ENCODE measurements around the gene LYPD6B. TPM values are rescaled to one million over a fixed set of nuclear protein-coding genes. Genes with fewer than 3 reads are reported as not detected.

LYPD6B gene
- total and polyA plus RNA-seq, 2 experiments from 2014 or later = 1.7 to 3.6 TPM

DNA sequence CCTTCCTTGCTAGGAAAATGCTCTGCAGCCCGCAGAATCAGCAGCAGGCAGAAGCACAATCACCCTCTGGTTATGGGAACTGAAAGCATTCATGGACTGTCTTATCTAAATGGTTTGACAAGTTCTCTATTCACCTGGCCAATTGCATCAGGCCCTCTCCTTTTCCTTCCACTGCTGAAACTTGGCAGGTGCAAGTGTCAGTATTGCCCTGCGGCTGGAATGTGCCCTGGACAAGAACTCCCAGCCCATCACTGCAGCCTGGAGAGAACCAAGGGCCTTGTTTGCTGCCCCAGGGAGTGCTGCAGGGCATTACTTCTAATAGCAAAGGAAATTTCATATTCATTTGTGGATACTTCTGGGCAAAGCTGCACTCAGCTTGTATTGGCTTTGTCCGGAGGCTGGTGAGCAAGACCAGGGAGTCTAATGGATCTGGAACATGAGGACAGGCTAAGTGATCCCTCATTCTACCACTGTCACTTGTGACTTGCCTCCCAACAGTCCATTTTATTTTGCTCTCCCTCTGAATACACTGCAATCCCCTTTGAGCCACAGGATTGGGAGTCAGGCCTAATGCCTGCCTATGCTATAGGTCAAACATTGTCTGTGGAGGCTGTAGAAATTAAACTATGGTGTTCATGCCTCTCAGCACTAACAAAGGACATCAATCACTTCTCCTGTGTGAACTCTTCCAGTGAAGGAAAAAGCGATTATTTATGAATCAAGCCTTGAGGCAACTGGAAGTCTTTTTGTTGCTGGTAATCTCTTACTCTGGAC lies 116.9 kb downstream of the LYPD6B start:
- Mint-ChIP-seq H3K9me3 (no peaks in the 10 kb centered on the region; the same call in 2 of the 3 replicates), H3K27ac (no peak overlapping the region), H3K4me3 (no peak overlapping the region), H3K36me3 (ENCODE audit: low read depth) (no peaks in the 10 kb centered on the region), H3K4me1 (peaks cover 24% of the 10 kb centered on the region), H3K27me3 (ENCODE audit: insufficient read depth, low read depth, poor library complexity) (peaks cover 11% of the 10 kb centered on the region)
- no peaks in the 10 kb centered on the region for H3K9me2 ChIP-seq (ENCODE audit: insufficient read depth)
- no peak overlapping the region for H3K4me3 ChIP-seq
- no peak overlapping the region for H2AFZ ChIP-seq
- peaks cover 10% of the 10 kb centered on the region; the same call in 1 of the 2 replicates for H3K4me1 ChIP-seq (ENCODE audit: insufficient read depth)
- no peaks in the 10 kb centered on the region for H3K79me2 ChIP-seq (replicated peaks; ENCODE audit: insufficient read depth)
- no peaks in the 10 kb centered on the region for H3K36me3 ChIP-seq (ENCODE audit: insufficient read depth)
- no peaks in the 10 kb centered on the region for H3F3A ChIP-seq (replicated peaks; ENCODE audit: low read depth)
- ATAC-seq = no peak
- TF ChIP-seq POLR2AphosphoS5 (IDR thresholded peaks at IDR 0.05; ENCODE audit: low read depth) (no peak), ZNF114 (CRISPR knock-in tag; IDR thresholded peaks at IDR 0.05) (no peak), NANOG (IDR thresholded peaks at IDR 0.05; ENCODE audit: borderline replicate concordance) (no peak), ZNF331 (CRISPR knock-in tag; IDR thresholded peaks at IDR 0.05; ENCODE audit: low read depth) (no peak), STAT1 (IDR thresholded peaks at IDR 0.05; ENCODE audit: unreplicated experiment) (no peak), CREB1 (CRISPR knock-in tag; IDR thresholded peaks at IDR 0.05; ENCODE audit: low read depth) (no peak), JUNB (IDR thresholded peaks at IDR 0.05; ENCODE audit: unreplicated experiment) (no peak), EZH2 (IDR thresholded peaks at IDR 0.05; ENCODE audit: low read depth, unreplicated experiment) (no peak), EZH2phosphoT487 (IDR thresholded peaks at IDR 0.05; ENCODE audit: unreplicated experiment) (no peak)
- TF ChIP-seq, protein P1, sequence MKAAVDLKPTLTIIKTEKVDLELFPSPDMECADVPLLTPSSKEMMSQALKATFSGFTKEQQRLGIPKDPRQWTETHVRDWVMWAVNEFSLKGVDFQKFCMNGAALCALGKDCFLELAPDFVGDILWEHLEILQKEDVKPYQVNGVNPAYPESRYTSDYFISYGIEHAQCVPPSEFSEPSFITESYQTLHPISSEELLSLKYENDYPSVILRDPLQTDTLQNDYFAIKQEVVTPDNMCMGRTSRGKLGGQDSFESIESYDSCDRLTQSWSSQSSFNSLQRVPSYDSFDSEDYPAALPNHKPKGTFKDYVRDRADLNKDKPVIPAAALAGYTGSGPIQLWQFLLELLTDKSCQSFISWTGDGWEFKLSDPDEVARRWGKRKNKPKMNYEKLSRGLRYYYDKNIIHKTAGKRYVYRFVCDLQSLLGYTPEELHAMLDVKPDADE (IDR thresholded peaks at IDR 0.05) = no peak
- TF ChIP-seq, protein P2, sequence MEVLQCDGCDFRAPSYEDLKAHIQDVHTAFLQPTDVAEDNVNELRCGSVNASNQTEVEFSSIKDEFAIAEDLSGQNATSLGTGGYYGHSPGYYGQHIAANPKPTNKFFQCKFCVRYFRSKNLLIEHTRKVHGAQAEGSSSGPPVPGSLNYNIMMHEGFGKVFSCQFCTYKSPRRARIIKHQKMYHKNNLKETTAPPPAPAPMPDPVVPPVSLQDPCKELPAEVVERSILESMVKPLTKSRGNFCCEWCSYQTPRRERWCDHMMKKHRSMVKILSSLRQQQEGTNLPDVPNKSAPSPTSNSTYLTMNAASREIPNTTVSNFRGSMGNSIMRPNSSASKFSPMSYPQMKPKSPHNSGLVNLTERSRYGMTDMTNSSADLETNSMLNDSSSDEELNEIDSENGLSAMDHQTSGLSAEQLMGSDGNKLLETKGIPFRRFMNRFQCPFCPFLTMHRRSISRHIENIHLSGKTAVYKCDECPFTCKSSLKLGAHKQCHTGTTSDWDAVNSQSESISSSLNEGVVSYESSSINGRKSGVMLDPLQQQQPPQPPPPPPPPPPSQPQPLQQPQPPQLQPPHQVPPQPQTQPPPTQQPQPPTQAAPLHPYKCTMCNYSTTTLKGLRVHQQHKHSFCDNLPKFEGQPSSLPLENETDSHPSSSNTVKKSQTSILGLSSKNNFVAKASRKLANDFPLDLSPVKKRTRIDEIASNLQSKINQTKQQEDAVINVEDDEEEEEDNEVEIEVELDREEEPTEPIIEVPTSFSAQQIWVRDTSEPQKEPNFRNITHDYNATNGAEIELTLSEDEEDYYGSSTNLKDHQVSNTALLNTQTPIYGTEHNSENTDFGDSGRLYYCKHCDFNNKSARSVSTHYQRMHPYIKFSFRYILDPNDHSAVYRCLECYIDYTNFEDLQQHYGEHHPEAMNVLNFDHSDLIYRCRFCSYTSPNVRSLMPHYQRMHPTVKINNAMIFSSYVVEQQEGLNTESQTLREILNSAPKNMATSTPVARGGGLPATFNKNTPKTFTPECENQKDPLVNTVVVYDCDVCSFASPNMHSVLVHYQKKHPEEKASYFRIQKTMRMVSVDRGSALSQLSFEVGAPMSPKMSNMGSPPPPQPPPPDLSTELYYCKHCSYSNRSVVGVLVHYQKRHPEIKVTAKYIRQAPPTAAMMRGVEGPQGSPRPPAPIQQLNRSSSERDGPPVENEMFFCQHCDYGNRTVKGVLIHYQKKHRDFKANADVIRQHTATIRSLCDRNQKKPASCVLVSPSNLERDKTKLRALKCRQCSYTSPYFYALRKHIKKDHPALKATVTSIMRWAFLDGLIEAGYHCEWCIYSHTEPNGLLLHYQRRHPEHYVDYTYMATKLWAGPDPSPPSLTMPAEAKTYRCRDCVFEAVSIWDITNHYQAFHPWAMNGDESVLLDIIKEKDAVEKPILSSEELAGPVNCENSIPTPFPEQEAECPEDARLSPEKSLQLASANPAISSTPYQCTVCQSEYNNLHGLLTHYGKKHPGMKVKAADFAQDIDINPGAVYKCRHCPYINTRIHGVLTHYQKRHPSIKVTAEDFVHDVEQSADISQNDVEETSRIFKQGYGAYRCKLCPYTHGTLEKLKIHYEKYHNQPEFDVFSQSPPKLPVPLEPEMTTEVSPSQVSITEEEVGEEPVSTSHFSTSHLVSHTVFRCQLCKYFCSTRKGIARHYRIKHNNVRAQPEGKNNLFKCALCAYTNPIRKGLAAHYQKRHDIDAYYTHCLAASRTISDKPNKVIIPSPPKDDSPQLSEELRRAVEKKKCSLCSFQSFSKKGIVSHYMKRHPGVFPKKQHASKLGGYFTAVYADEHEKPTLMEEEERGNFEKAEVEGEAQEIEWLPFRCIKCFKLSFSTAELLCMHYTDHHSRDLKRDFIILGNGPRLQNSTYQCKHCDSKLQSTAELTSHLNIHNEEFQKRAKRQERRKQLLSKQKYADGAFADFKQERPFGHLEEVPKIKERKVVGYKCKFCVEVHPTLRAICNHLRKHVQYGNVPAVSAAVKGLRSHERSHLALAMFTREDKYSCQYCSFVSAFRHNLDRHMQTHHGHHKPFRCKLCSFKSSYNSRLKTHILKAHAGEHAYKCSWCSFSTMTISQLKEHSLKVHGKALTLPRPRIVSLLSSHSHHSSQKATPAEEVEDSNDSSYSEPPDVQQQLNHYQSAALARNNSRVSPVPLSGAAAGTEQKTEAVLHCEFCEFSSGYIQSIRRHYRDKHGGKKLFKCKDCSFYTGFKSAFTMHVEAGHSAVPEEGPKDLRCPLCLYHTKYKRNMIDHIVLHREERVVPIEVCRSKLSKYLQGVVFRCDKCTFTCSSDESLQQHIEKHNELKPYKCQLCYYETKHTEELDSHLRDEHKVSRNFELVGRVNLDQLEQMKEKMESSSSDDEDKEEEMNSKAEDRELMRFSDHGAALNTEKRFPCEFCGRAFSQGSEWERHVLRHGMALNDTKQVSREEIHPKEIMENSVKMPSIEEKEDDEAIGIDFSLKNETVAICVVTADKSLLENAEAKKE (CRISPR knock-in tag; IDR thresholded peaks at IDR 0.05) = no peak
- TF ChIP-seq, protein P3, sequence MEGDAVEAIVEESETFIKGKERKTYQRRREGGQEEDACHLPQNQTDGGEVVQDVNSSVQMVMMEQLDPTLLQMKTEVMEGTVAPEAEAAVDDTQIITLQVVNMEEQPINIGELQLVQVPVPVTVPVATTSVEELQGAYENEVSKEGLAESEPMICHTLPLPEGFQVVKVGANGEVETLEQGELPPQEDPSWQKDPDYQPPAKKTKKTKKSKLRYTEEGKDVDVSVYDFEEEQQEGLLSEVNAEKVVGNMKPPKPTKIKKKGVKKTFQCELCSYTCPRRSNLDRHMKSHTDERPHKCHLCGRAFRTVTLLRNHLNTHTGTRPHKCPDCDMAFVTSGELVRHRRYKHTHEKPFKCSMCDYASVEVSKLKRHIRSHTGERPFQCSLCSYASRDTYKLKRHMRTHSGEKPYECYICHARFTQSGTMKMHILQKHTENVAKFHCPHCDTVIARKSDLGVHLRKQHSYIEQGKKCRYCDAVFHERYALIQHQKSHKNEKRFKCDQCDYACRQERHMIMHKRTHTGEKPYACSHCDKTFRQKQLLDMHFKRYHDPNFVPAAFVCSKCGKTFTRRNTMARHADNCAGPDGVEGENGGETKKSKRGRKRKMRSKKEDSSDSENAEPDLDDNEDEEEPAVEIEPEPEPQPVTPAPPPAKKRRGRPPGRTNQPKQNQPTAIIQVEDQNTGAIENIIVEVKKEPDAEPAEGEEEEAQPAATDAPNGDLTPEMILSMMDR (conservative IDR thresholded peaks at IDR 0.05; ENCODE audit: low read depth in 2 of 2) = no peak
- TF ChIP-seq, protein P4, sequence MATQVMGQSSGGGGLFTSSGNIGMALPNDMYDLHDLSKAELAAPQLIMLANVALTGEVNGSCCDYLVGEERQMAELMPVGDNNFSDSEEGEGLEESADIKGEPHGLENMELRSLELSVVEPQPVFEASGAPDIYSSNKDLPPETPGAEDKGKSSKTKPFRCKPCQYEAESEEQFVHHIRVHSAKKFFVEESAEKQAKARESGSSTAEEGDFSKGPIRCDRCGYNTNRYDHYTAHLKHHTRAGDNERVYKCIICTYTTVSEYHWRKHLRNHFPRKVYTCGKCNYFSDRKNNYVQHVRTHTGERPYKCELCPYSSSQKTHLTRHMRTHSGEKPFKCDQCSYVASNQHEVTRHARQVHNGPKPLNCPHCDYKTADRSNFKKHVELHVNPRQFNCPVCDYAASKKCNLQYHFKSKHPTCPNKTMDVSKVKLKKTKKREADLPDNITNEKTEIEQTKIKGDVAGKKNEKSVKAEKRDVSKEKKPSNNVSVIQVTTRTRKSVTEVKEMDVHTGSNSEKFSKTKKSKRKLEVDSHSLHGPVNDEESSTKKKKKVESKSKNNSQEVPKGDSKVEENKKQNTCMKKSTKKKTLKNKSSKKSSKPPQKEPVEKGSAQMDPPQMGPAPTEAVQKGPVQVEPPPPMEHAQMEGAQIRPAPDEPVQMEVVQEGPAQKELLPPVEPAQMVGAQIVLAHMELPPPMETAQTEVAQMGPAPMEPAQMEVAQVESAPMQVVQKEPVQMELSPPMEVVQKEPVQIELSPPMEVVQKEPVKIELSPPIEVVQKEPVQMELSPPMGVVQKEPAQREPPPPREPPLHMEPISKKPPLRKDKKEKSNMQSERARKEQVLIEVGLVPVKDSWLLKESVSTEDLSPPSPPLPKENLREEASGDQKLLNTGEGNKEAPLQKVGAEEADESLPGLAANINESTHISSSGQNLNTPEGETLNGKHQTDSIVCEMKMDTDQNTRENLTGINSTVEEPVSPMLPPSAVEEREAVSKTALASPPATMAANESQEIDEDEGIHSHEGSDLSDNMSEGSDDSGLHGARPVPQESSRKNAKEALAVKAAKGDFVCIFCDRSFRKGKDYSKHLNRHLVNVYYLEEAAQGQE (IDR thresholded peaks at IDR 0.05; ENCODE audit: unreplicated experiment) = no peak
- H3K4me2 ChIP-seq = no peak overlapping the region
- no peak overlapping the region for H3K27ac ChIP-seq (ENCODE audit: low read depth)
- DNase-seq (ENCODE audit: low spot score) = no peak
- H4K20me1 ChIP-seq (replicated peaks; ENCODE audit: insufficient read depth) = no peaks in the 10 kb centered on the region
- H3K27me3 ChIP-seq (ENCODE audit: insufficient read depth) = no peaks in the 10 kb centered on the region
